Lung (tissue), 12 donors: ENCODE measurements around the gene HRK. TPM values are rescaled to one million over a fixed set of nuclear protein-coding genes. Genes with fewer than 3 reads are reported as not detected.
A peak's percentile ranks its signal among the peaks of the same experiment; 100 is the strongest.

Source experiments
- ATAC-seq: fragments of 200-7000 bp; cut with Tn5 transposase; one replicate; pipeline ENCODE4 v1.9.1; 2020; ENCODE audit warnings: moderate number of reproducible peaks; ENCODE audit not compliant: insufficient read depth, low FRiP score
- DNase-seq, 3 donors: peaks; one replicate each; pipeline ENCODE4 v3.0.0-alpha.2; 2013 to 2017
- H3K27ac ChIP-seq, 2 donors: one replicate each; pipeline ENCODE4 v1.5.1; 2013; ENCODE audit warnings: mild to moderate bottlenecking in 2 of 2, moderate library complexity in 2 of 2, control low read depth in 1 of 2, inconsistent platforms in 1 of 2, low read depth in 1 of 2, low read length in 1 of 2
- H3K27me3 ChIP-seq, 3 donors: one replicate each; pipeline ENCODE4 v1.5.1; 2013; ENCODE audit warnings: low read length in 2 of 3; ENCODE audit not compliant: control insufficient read depth in 3 of 3, insufficient read depth in 3 of 3
- H3K36me3 ChIP-seq, 4 donors: one replicate each; pipeline ENCODE4 v1.5.1; 2013; ENCODE audit warnings: low read length in 4 of 4, mild to moderate bottlenecking in 1 of 4, moderate library complexity in 1 of 4; ENCODE audit not compliant: control insufficient read depth in 4 of 4, insufficient read depth in 4 of 4
- H3K4me1 ChIP-seq, 5 donors: one replicate each; pipeline ENCODE4 v1.5.1; 2013; ENCODE audit warnings: low read length in 5 of 5, mild to moderate bottlenecking in 2 of 5, moderate library complexity in 1 of 5; ENCODE audit not compliant: control insufficient read depth in 5 of 5, insufficient read depth in 5 of 5
- H3K4me3 ChIP-seq: one replicate; pipeline ENCODE4 v1.5.1; 2013; ENCODE audit warnings: mild to moderate bottlenecking, control low read depth, moderate library complexity
- H3K9ac ChIP-seq, 2 donors: one replicate each; pipeline ENCODE4 v1.5.1; 2013; ENCODE audit warnings: low read length in 2 of 2, control low read depth in 1 of 2; ENCODE audit not compliant: insufficient read depth in 1 of 2
- H3K9me3 ChIP-seq, 4 donors: one replicate each; pipeline ENCODE4 v1.5.1; 2013; ENCODE audit warnings: low read length in 3 of 4, mild to moderate bottlenecking in 1 of 4, moderate library complexity in 1 of 4; ENCODE audit not compliant: control insufficient read depth in 4 of 4, insufficient read depth in 3 of 4
- CTCF ChIP-seq: IDR thresholded peaks from 2 replicates; pipeline ENCODE4 v1.5.1; 2012; ENCODE audit warnings: mild to moderate bottlenecking; ENCODE audit errors: control extremely low read depth, extremely low read depth
- WGBS, 2 donors: extraction: QIAGEN DNeasy Blood & Tissue Kit; methylation state at CpG; one replicate each; pipeline ENCODE4 v1.1.7; 2013; 5-methylcytosine and 5-hydroxymethylcytosine counted together
- polyA plus RNA-seq, 2 donors: library from polyadenylated mRNA; stranded (reverse); fragments of 200-250 nt; gene quantifications; one replicate each; pipeline ENCODE4 v1.2.1, GENCODE V29; 2013
- total RNA-seq, 2 donors: library from RNA; depleted of rRNA in 1 of 2; stranded (reverse); fragments of >200 nt in 1 of 2; gene quantifications; one replicate each; pipeline ENCODE4 v1.2.1, GENCODE V29; 2014 to 2021
- donor health status: control.
- donor health status: control.
- donor health status: Bipolar disorder and iron deficiency.
- donor health status: healthy.
- donor health status: DM: yes; HTN: yes; CAD: no.

The HRK gene
- total and polyA plus RNA-seq, 4 donors = 0.05 to 1.5 (median 0.23) TPM

- no peak for TF ChIP-seq CTCF
- H3K9me3 ChIP-seq = no peaks in the 10 kb centered on the region
- H3K27me3 ChIP-seq = no peaks in the 10 kb centered on the region
- H3K36me3 ChIP-seq = peaks cover 0 to 8% (median 0%) of the 10 kb centered on the region in 4 donors
- 100% methylated on average over 1 of the region's 1 CpG for WGBS, 2 donors
- H3K27ac ChIP-seq = no peak overlapping the region
- peaks cover 0 to 13% (median 4%) of the 10 kb centered on the region in 5 donors for H3K4me1 ChIP-seq
- DNase-seq (no peak), ATAC-seq (no peak)
- no peak overlapping the region for H3K9ac ChIP-seq
- H3K4me3 ChIP-seq = no peak overlapping the region
Measured at GRCh38 chr12:116915326-116915725, 34.1 kb upstream of the HRK start.

GRCh38 chr12:116910645-116911451 is 29.6 kb upstream of the HRK start, which contains the start of gene FBXW8:
Gene FBXW8, plus strand, starts transcription at chr12:116910950. Its CDS starts 88 bp downstream, at chr12:116911038.
- Histone ChIP-seq H3K4me1 (peaks cover 0 to 6% (median 0%) of the 10 kb centered on the region in 5 donors), H3K4me3 (peak within 1 kb of the TSS; percentile 78), H3K27ac (peak within 1 kb of the TSS; percentile 86 to 98), H3K9me3 (no peaks in the 10 kb centered on the region), H3K9ac (peak within 1 kb of the TSS in 1 of 2 donors; percentile 58), H3K27me3 (peaks cover 0 to 3% (median 0%) of the 10 kb centered on the region in 3 donors), H3K36me3 (peaks cover 0 to 3% (median 0%) of the 10 kb centered on the region in 4 donors)
- WGBS, 2 donors = 0% methylated on average over 71 to 82 of the region's 82 CpGs
- TF ChIP-seq CTCF = no peak
- DNase-seq (peak; percentile 78 to 85 (median 83)), ATAC-seq (peak; percentile 90)

- 65 to 68% methylated on average over 4 of the region's 4 CpGs for WGBS, 2 donors
- DNase-seq (no peak), ATAC-seq (no peak)
- TF ChIP-seq CTCF = no peak
- Histone ChIP-seq H3K27me3 (peaks cover 0 to 3% (median 0%) of the 10 kb centered on the region in 3 donors), H3K4me3 (no peak overlapping the region), H3K4me1 (peaks cover 0 to 5% (median 0%) of the 10 kb centered on the region in 5 donors), H3K9ac (peak overlapping the region in 1 of 2 donors; percentile 58), H3K27ac (no peak overlapping the region), H3K9me3 (no peaks in the 10 kb centered on the region), H3K36me3 (peaks cover 0 to 3% (median 0%) of the 10 kb centered on the region in 4 donors)
Measured at GRCh38 chr12:116910280-116910644, 29.0 kb upstream of the HRK start.
